Measurements from ENCODE around the gene TMEM132E.

DNA sequence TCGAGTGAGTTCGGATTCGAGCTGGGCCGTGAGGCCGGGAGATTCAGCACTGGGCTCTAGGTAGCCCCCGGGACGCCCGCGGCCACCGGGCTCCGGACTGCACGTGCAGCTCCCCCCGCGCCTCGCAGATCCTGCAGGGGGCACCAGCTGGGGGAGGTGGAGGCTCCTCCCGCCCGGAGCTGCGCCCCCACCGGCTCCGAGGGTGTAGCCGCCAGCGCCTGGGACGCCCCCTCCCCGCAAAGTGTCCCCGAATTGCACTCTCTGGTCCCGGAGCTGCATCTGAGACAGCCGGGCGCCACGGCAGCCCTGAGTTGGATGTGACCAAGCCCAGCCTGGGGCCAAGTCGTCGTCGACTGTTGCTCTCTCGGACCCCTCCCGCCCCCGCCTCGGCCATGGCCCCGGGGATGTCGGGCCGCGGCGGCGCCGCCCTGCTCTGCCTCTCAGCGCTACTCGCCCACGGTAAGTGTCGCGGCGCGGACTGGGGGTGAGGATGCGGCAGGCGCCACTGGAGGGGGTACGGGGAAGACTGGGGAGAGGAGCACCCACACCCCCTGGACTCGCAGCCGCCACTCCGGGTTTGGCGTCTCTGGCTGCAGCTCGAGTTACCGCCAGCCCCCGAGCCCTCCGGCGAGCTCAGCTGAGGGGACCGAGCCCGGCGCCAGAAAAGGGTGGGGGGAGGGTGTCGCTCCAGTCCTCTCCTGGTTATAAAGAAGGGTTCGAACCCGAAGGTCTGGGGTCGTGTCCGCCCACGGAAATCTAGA is 1.5 kb downstream of the TMEM132E start:
- TF ChIP-seq POLR2A (IDR thresholded peaks at IDR 0.05), result no peak
- TF ChIP-seq, protein P1, sequence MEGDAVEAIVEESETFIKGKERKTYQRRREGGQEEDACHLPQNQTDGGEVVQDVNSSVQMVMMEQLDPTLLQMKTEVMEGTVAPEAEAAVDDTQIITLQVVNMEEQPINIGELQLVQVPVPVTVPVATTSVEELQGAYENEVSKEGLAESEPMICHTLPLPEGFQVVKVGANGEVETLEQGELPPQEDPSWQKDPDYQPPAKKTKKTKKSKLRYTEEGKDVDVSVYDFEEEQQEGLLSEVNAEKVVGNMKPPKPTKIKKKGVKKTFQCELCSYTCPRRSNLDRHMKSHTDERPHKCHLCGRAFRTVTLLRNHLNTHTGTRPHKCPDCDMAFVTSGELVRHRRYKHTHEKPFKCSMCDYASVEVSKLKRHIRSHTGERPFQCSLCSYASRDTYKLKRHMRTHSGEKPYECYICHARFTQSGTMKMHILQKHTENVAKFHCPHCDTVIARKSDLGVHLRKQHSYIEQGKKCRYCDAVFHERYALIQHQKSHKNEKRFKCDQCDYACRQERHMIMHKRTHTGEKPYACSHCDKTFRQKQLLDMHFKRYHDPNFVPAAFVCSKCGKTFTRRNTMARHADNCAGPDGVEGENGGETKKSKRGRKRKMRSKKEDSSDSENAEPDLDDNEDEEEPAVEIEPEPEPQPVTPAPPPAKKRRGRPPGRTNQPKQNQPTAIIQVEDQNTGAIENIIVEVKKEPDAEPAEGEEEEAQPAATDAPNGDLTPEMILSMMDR (IDR thresholded peaks at IDR 0.05), result no peak
